ENCODE data around the gene ZER1.
A peak's percentile ranks its signal among the peaks of the same experiment; 100 is the strongest.
"Not testable (repeated sequence)": the region's sequence is repeated elsewhere in the genome, so short reads cannot be mapped to it uniquely, and the experiment has no call there.

ZER1 gene

GRCh38 chr9:128771745-128772519 lies at the start of gene ZER1:
Gene ZER1 (minus strand): TSS chr9:128771927. CDS start chr9:128755565, 16,362 bp downstream.
- peak; percentile 88 for DNase-seq (ENCODE audit: low read depth)

- no peak for DNase-seq (ENCODE audit: low read depth)
Observed at GRCh38 chr9:128820665-128821583, 49.2 kb upstream of the ZER1 start.

GRCh38 chr9:128819716-128820664 lies 48.3 kb upstream of the ZER1 start:
- no peak for DNase-seq (ENCODE audit: low read depth)

- DNase-seq (ENCODE audit: low read depth), result no peak
Observed at GRCh38 chr9:128818839-128819715, 47.4 kb upstream of the ZER1 start.

GRCh38 chr9:128818099-128818838 lies 46.5 kb upstream of the ZER1 start, which contains the start of gene ENDOG:
Gene ENDOG (plus strand): TSS chr9:128818500. CDS start chr9:128818685, 185 bp downstream.
- peak; percentile 93 for DNase-seq (ENCODE audit: low read depth)

GRCh38 chr9:128810873-128811272 lies 39.1 kb upstream of the ZER1 start:
- no peak for DNase-seq (ENCODE audit: low read depth)

GRCh38 chr9:128809831-128810230 lies 38.1 kb upstream of the ZER1 start:
- DNase-seq (ENCODE audit: low read depth), result no peak

GRCh38 chr9:128809036-128809599 lies 37.4 kb upstream of the ZER1 start:
- DNase-seq (ENCODE audit: low read depth), result no peak

- no peak for DNase-seq (ENCODE audit: low read depth)
Observed at GRCh38 chr9:128808543-128808942, 36.8 kb upstream of the ZER1 start.

GRCh38 chr9:128807827-128808226 lies 36.1 kb upstream of the ZER1 start:
- DNase-seq (ENCODE audit: low read depth), result no peak

- DNase-seq (ENCODE audit: low read depth), result no peak
Observed at GRCh38 chr9:128805661-128806060, 33.9 kb upstream of the ZER1 start.

- no peak for DNase-seq (ENCODE audit: low read depth)
Observed at GRCh38 chr9:128802482-128802881, 30.8 kb upstream of the ZER1 start.

- no peak for DNase-seq (ENCODE audit: low read depth)
Observed at GRCh38 chr9:128800061-128800460, 28.3 kb upstream of the ZER1 start.

- DNase-seq (ENCODE audit: low read depth), result no peak
Observed at GRCh38 chr9:128798896-128799295, 27.2 kb upstream of the ZER1 start.

- DNase-seq (ENCODE audit: low read depth), result not testable (repeated sequence)
Observed at GRCh38 chr9:128794961-128795360, 23.2 kb upstream of the ZER1 start.

- DNase-seq (ENCODE audit: low read depth), result no peak
Observed at GRCh38 chr9:128792978-128793686, 21.4 kb upstream of the ZER1 start.

GRCh38 chr9:128792134-128792533 lies 20.4 kb upstream of the ZER1 start:
- no peak for DNase-seq (ENCODE audit: low read depth)

- DNase-seq (ENCODE audit: low read depth), result no peak
Observed at GRCh38 chr9:128790536-128790935, 18.8 kb upstream of the ZER1 start.

GRCh38 chr9:128788445-128788844 lies 16.7 kb upstream of the ZER1 start:
- no peak for DNase-seq (ENCODE audit: low read depth)
